AG04450 (cell line): ENCODE measurements around the gene EXOC6. TPM values are rescaled to one million over a fixed set of nuclear protein-coding genes. Genes with fewer than 3 reads are reported as not detected.

Experiments used
- CTCF ChIA-PET: fragments of 300-600, 350-600 bp; formaldehyde crosslinking; extraction: SDS; loops from one replicate; lab custom pipeline; 2022; ENCODE audit warnings: antibody characterized with exemption, inconsistent platforms; lab: Charles Lee
- POLR2A ChIA-PET: fragments of 350-600 bp; formaldehyde crosslinking; extraction: SDS; loops from one replicate; lab custom pipeline; 2021; ENCODE audit warnings: antibody characterized with exemption, inconsistent platforms; lab: Yijun Ruan, JAX
- DNase-seq: peaks from one replicate; pipeline ENCODE4 v3.0.0-alpha.2; 2011; ENCODE audit warnings: low read depth, low spot score
- H3K27ac ChIP-seq: one replicate; pipeline ENCODE4 v1.5.1; 2012; ENCODE audit warnings: low read depth, low read length, control low read depth
- H3K27me3 ChIP-seq: one replicate; pipeline ENCODE4 v1.6.0; 2012; ENCODE audit warnings: low read length; ENCODE audit not compliant: control insufficient read depth, insufficient read depth
- H3K4me3 ChIP-seq: 2 replicates; pipeline ENCODE4 v1.5.1; 2011; ENCODE audit warnings: mild to moderate bottlenecking, low read depth, low read length, control low read depth
- H3K9me3 ChIP-seq: 2 replicates; pipeline ENCODE4 v1.5.1; 2012; ENCODE audit warnings: low read length; ENCODE audit not compliant: control insufficient read depth, insufficient read depth
- CTCF ChIP-seq: IDR thresholded peaks from 2 replicates; pipeline ENCODE4 v1.5.1; 2011; ENCODE audit warnings: low read depth, low read length, control low read depth, inconsistent platforms
- polyA minus RNA-seq: library from RNA; depleted of rRNA, polyadenylated mRNA; stranded (reverse); fragments of >200 nt; gene quantifications from 2 replicates; pipeline ENCODE4 v1.2.3, GENCODE V29; 2011; rRNA and poly(A)+ RNA removed
- polyA plus RNA-seq: library from polyadenylated mRNA; depleted of rRNA; stranded (reverse); fragments of >200 nt; gene quantifications from 2 replicates; pipeline ENCODE4 v1.2.3, GENCODE V29; 2011; rRNA removed

The EXOC6 gene, protein sequence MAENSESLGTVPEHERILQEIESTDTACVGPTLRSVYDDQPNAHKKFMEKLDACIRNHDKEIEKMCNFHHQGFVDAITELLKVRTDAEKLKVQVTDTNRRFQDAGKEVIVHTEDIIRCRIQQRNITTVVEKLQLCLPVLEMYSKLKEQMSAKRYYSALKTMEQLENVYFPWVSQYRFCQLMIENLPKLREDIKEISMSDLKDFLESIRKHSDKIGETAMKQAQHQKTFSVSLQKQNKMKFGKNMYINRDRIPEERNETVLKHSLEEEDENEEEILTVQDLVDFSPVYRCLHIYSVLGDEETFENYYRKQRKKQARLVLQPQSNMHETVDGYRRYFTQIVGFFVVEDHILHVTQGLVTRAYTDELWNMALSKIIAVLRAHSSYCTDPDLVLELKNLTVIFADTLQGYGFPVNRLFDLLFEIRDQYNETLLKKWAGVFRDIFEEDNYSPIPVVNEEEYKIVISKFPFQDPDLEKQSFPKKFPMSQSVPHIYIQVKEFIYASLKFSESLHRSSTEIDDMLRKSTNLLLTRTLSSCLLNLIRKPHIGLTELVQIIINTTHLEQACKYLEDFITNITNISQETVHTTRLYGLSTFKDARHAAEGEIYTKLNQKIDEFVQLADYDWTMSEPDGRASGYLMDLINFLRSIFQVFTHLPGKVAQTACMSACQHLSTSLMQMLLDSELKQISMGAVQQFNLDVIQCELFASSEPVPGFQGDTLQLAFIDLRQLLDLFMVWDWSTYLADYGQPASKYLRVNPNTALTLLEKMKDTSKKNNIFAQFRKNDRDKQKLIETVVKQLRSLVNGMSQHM
- polyA plus RNA-seq = 17.7 and 21.8 TPM in 2 replicates
- 23.5 and 39.1 TPM in 2 replicates for polyA minus RNA-seq

- TF ChIP-seq CTCF = peak; percentile 9; the same call in 1 of the 2 replicates
- POLR2A ChIA-PET = interaction anchor here (1.0 to 2.8 kb wide), 3 partner anchors 14 to 159 kb away, joined by 3 to 18 read pairs (median 10); partner anchors contain the start of gene HHEX
- CTCF ChIA-PET = interaction anchor here (0.6 to 1.0 kb wide), 7 partner anchors 9 to 443 kb away, joined by 3 to 4 read pairs (median 4); no protein-coding TSS in a partner anchor
- peak within 1 kb of the TSS; percentile 75 for H3K4me3 ChIP-seq
- H3K27ac ChIP-seq = no peak within 1 kb of the TSS
- DNase-seq = no peak
- no peaks in the 10 kb centered on the region for H3K27me3 ChIP-seq
- H3K9me3 ChIP-seq = no peaks in the 10 kb centered on the region; the same call in 1 of the 2 replicates
Observed at GRCh38 chr10:92848441-92849233, at the start of gene EXOC6. Gene EXOC6, plus strand, starts transcription at chr10:92848520. Its CDS starts 14 bp downstream, at chr10:92848534.

DNA sequence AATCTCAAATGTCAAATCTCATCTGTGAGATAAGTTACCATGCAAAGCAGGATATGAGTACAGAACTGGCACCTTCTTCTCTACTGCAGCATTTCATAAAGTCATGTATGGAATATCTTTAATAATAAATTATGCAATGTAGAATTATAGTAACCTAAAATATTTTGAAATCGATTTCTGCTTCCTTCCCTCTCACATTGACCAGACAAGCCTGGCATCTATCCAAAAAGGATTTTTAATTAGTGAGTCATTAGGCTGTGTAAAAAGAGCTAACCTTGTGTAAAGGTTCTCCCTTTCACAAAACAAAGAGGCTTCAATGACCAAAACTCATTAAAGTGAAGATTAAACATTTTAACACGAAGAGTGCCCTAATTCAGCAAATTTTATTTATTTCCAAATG, 48.8 kb upstream of the EXOC6 start:
- POLR2A ChIA-PET = no interaction called here
- CTCF ChIA-PET = interaction anchor here (1.1 kb wide), 1 partner anchor 44 kb away, joined by 3 read pairs; no protein-coding TSS in a partner anchor
- no peak for DNase-seq
- TF ChIP-seq CTCF = no peak
- no peaks in the 10 kb centered on the region for H3K27me3 ChIP-seq
- H3K4me3 ChIP-seq = no peak overlapping the region
- H3K27ac ChIP-seq = no peak overlapping the region
- H3K9me3 ChIP-seq = no peaks in the 10 kb centered on the region

DNA sequence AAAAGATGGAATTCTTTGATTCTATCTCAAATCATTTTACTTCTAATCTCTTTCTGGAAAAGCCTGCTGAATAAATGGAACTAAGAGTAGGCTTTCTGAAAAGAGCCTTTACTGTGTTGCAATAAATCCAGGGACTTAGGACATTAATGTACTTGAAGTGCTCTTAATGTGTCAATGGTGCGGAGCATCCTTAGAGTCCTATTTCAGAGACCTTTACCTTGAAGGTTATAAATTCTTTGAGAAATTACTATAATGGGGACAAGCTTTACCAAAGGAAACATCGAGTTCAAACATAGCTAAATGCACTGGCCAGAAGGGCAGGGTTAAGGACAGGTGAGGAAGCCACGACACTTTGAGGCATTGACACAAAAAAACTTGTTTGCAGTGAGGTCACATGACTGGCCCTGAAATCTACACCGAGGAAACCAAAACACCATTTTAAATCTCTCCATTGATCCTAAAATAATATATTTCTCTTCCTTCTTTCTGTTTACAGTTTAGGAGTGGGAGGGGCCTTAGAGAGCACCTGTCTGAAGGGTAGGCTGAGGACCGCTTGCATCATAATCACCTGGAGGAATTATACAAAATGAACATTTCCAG, 48.1 kb upstream of the EXOC6 start:
- Histone ChIP-seq H3K9me3 (no peaks in the 10 kb centered on the region), H3K27me3 (no peaks in the 10 kb centered on the region), H3K4me3 (no peak overlapping the region), H3K27ac (no peak overlapping the region)
- ChIA-PET CTCF (interaction anchor here (1.1 kb wide), 1 partner anchor 43 kb away, joined by 3 read pairs; no protein-coding TSS in a partner anchor), POLR2A (no interaction called here)
- no peak for TF ChIP-seq CTCF
- DNase-seq = no peak

GRCh38 chr10:92801978-92802872, 46.1 kb upstream of the EXOC6 start:
- no peak overlapping the region for H3K4me3 ChIP-seq
- DNase-seq = no peak
- no peaks in the 10 kb centered on the region for H3K9me3 ChIP-seq
- POLR2A ChIA-PET = interaction anchor here (0.6 to 0.9 kb wide), 2 partner anchors 12 to 25 kb away, joined by 3 read pairs; no protein-coding TSS in a partner anchor
- H3K27me3 ChIP-seq = no peaks in the 10 kb centered on the region
- TF ChIP-seq CTCF = no peak
- CTCF ChIA-PET = interaction anchor here (1.0 kb wide), 1 partner anchor 41 kb away, joined by 4 read pairs; no protein-coding TSS in a partner anchor
- H3K27ac ChIP-seq = no peak overlapping the region
